Stimulated activated naive B cell treated with anti-CD40 and anti-IgM and Interleukin-4, amounts not matched to agents 10 μg/mL and 1 μg/mL and 100 μg/mL, for 72 hours (primary cell): ENCODE data around the gene PC.
"Not testable (repeated sequence)": the region's sequence is repeated elsewhere in the genome, so short reads cannot be mapped to it uniquely, and the experiment has no call there.

Experiments
- ATAC-seq, 2 donors: fragments of 150-1000 bp; cut with Tn5 transposase; replicated peaks; 2 replicates each; pipeline ENCODE4 v1.10.0; 2021; ENCODE audit warnings: moderate library complexity in 1 of 2
- DNase-seq: peaks from one replicate; pipeline ENCODE4 v3.0.0; 2021
- H3K27ac Mint-ChIP-seq: one replicate; pipeline ENCODE4 v1.8.0; 2022; ENCODE audit warnings: mild to moderate bottlenecking, mixed read lengths
- H3K27me3 Mint-ChIP-seq, 2 donors: one replicate each; pipeline ENCODE4 v1.8.0; 2022; ENCODE audit warnings: mixed read lengths in 2 of 2
- H3K36me3 Mint-ChIP-seq, 2 donors: one replicate each; pipeline ENCODE4 v1.8.0; 2022; ENCODE audit warnings: mixed read lengths in 2 of 2, mild to moderate bottlenecking in 1 of 2
- H3K4me1 Mint-ChIP-seq, 2 donors: one replicate each; pipeline ENCODE4 v1.8.0; 2022; ENCODE audit warnings: mixed read lengths in 2 of 2, mild to moderate bottlenecking in 1 of 2
- H3K4me3 Mint-ChIP-seq, 2 donors: one replicate each; pipeline ENCODE4 v1.8.0; 2022; ENCODE audit warnings: mild to moderate bottlenecking in 2 of 2, mixed read lengths in 2 of 2, moderate library complexity in 1 of 2
- H3K9me3 Mint-ChIP-seq, 2 donors: one replicate each; pipeline ENCODE4 v1.8.0; 2022; ENCODE audit warnings: mixed read lengths in 2 of 2, mild to moderate bottlenecking in 1 of 2

PC gene

DNA sequence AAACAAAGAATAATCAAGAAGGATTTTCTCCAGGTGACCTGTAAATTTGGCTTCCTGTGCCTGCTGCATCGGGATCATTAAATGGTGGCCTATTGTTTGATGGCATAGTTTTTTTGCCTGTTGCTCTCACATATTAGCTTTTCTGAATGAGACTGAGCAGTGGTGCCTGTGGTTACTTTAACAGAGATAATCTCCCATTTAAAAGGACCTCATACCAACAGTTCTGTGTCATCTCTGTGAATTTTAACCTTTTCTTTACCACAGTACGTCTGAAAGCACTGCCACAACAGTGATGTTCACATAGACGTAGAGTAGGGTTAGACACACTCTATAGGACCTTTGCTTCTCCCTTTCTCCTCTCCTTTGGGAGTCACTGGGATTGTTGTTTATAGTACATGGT is 137.8 kb downstream of the PC start:
- no peak for ATAC-seq
- no peaks in the 10 kb centered on the region for H3K9me3 Mint-ChIP-seq
- DNase-seq, result no peak
- H3K4me1 Mint-ChIP-seq, result no peaks in the 10 kb centered on the region
- no peak overlapping the region for H3K27ac Mint-ChIP-seq
- peaks cover 2 to 15% of the 10 kb centered on the region in 2 donors for H3K36me3 Mint-ChIP-seq
- H3K4me3 Mint-ChIP-seq, result no peak overlapping the region
- H3K27me3 Mint-ChIP-seq, result no peaks in the 10 kb centered on the region

- H3K4me1 Mint-ChIP-seq, result no peaks in the 10 kb centered on the region
- no peaks in the 10 kb centered on the region for H3K9me3 Mint-ChIP-seq
- H3K27me3 Mint-ChIP-seq, result no peaks in the 10 kb centered on the region
- H3K27ac Mint-ChIP-seq, result no peak overlapping the region
- DNase-seq (no peak), ATAC-seq (no peak)
- peaks cover 6 to 17% of the 10 kb centered on the region in 2 donors for H3K36me3 Mint-ChIP-seq
- no peak overlapping the region for H3K4me3 Mint-ChIP-seq
These were observed 139.8 kb downstream of the PC start for GRCh38 chr11:66818231-66818955.

- DNase-seq (no peak), ATAC-seq (no peak)
- H3K27ac Mint-ChIP-seq, result no peak overlapping the region
- H3K9me3 Mint-ChIP-seq, result no peaks in the 10 kb centered on the region
- H3K27me3 Mint-ChIP-seq, result no peaks in the 10 kb centered on the region
- H3K36me3 Mint-ChIP-seq, result peaks cover 8 to 26% of the 10 kb centered on the region in 2 donors
- H3K4me1 Mint-ChIP-seq, result no peaks in the 10 kb centered on the region
- H3K4me3 Mint-ChIP-seq, result no peak overlapping the region
These were observed 142.5 kb downstream of the PC start for GRCh38 chr11:66815646-66816045.

GRCh38 chr11:66814678-66815077 is 143.5 kb downstream of the PC start:
- H3K36me3 Mint-ChIP-seq, result peaks cover 10 to 32% of the 10 kb centered on the region in 2 donors
- H3K9me3 Mint-ChIP-seq, result no peaks in the 10 kb centered on the region
- no peaks in the 10 kb centered on the region for H3K27me3 Mint-ChIP-seq
- DNase-seq (no peak), ATAC-seq (no peak)
- H3K4me3 Mint-ChIP-seq, result no peak overlapping the region
- H3K27ac Mint-ChIP-seq, result no peak overlapping the region
- no peaks in the 10 kb centered on the region for H3K4me1 Mint-ChIP-seq

DNA sequence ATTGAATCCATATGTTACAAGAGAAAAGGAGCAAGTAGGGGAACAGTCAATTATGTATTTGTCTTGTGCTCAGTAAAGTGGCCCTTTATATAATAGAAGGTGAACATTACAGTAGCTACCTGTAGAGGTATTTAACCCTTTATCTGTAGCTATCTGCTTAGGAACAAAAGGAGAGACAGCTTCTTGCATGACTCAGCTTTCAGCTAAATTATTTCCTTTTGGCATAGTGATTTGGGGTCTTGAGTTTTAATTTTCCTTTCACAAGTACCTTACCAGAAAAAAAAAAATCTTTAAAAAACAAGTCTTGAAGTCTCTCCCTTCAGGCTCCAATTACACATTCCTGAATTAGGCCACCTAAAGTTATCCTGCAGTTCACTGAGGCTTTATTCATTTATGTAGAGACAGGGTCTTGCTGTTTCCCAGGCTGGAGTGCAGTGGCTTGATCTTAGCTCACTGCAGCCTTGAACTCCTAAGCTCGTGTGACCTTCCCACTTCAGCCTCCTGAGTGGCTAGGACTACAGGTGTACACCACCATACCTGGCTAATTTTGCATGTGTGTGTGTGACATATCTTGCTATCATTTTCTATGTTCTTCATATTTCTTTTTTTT is 147.5 kb downstream of the PC start:
- no peak overlapping the region for H3K27ac Mint-ChIP-seq
- no peak for DNase-seq
- H3K4me1 Mint-ChIP-seq, result peaks cover 2 to 9% of the 10 kb centered on the region in 2 donors
- ATAC-seq, result no peak
- no peak overlapping the region for H3K4me3 Mint-ChIP-seq
- no peaks in the 10 kb centered on the region for H3K27me3 Mint-ChIP-seq
- H3K36me3 Mint-ChIP-seq, result peaks cover 16 to 51% of the 10 kb centered on the region in 2 donors
- H3K9me3 Mint-ChIP-seq, result no peaks in the 10 kb centered on the region

GRCh38 chr11:66809592-66809991 is 148.6 kb downstream of the PC start:
- Mint-ChIP-seq H3K9me3 (no peaks in the 10 kb centered on the region), H3K4me3 (no peak overlapping the region), H3K27ac (no peak overlapping the region), H3K36me3 (peaks cover 18 to 48% of the 10 kb centered on the region in 2 donors), H3K27me3 (no peaks in the 10 kb centered on the region), H3K4me1 (peaks cover 2 to 9% of the 10 kb centered on the region in 2 donors)
- no peak for ATAC-seq
- no peak for DNase-seq

GRCh38 chr11:66800720-66801428 is 157.3 kb downstream of the PC start:
- peak; percentile 79 to 87 for ATAC-seq
- H3K27ac Mint-ChIP-seq, result peak overlapping the region; percentile 80
- H3K36me3 Mint-ChIP-seq, result peaks cover 11 to 18% of the 10 kb centered on the region in 2 donors
- H3K4me1 Mint-ChIP-seq, result peaks cover 14 to 48% of the 10 kb centered on the region in 2 donors
- H3K4me3 Mint-ChIP-seq, result peak overlapping the region; percentile 40 to 45
- H3K9me3 Mint-ChIP-seq, result peaks cover 2 to 4% of the 10 kb centered on the region in 2 donors
- no peaks in the 10 kb centered on the region for H3K27me3 Mint-ChIP-seq
- DNase-seq, result peak; percentile 19

DNA sequence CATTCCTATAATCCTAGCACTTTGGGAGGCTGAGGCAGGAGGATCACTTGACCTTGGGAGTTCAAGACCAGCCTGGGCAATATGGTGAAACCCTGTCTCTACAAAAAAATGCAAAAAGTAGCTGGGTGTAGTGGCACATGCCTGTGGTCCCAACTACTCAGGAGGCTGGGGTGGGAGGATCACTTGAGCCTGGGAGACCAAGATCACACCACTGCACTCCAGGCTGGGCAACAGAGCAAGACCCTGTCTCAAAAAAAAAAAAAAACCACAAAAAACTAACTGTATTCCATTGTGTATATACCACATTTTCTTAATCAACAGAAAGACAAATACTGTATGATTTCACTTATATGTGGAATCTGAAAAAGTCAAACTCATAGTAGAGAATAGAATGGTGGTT is 158.4 kb downstream of the PC start:
- H3K4me1 Mint-ChIP-seq, result peaks cover 14 to 48% of the 10 kb centered on the region in 2 donors
- ATAC-seq, DNase-seq, H3K27me3 Mint-ChIP-seq, H3K9me3 Mint-ChIP-seq: not testable (repeated sequence)
- H3K4me3 Mint-ChIP-seq, result peak overlapping the region in 1 of 2 donors; percentile 18
- H3K36me3 Mint-ChIP-seq, result peaks cover 9 to 16% of the 10 kb centered on the region in 2 donors
- H3K27ac Mint-ChIP-seq, result peak overlapping the region; percentile 15
